ENCODE data around the gene ADISSP. TPM values are rescaled to one million over a fixed set of nuclear protein-coding genes. Genes with fewer than 3 reads are reported as not detected.

The ADISSP gene
- total RNA-seq, 1 donor from 2014 or later = 24.3 TPM

- H3K9me3 Mint-ChIP-seq (ENCODE audit: unreplicated experiment) = no peaks in the 10 kb centered on the region
- H3K36me3 Mint-ChIP-seq (ENCODE audit: unreplicated experiment) = no peaks in the 10 kb centered on the region
- H3K4me3 Mint-ChIP-seq (ENCODE audit: unreplicated experiment) = no peak overlapping the region
- no peaks in the 10 kb centered on the region for H3K27me3 Mint-ChIP-seq (ENCODE audit: unreplicated experiment)
- DNase-seq (ENCODE audit: extremely low spot score, unreplicated experiment) = no peak
- no peak for TF ChIP-seq CTCF (IDR thresholded peaks at IDR 0.05)
- H3K4me1 Mint-ChIP-seq (ENCODE audit: unreplicated experiment) = peaks cover 14% of the 10 kb centered on the region
- H3K27ac Mint-ChIP-seq (ENCODE audit: unreplicated experiment) = no peak overlapping the region
Measured at GRCh38 chr20:3775457-3776108, 8.0 kb upstream of the ADISSP start.

GRCh38 chr20:3771552-3772058 lies 4.1 kb upstream of the ADISSP start:
- DNase-seq (ENCODE audit: extremely low spot score, unreplicated experiment) = no peak
- Mint-ChIP-seq H3K4me3 (ENCODE audit: unreplicated experiment) (no peak overlapping the region), H3K9me3 (ENCODE audit: unreplicated experiment) (no peaks in the 10 kb centered on the region)

GRCh38 chr20:3768342-3769130 lies 983 bp upstream of the ADISSP start:
- Mint-ChIP-seq H3K36me3 (ENCODE audit: unreplicated experiment) (no peaks in the 10 kb centered on the region), H3K27me3 (ENCODE audit: unreplicated experiment) (no peaks in the 10 kb centered on the region), H3K4me1 (ENCODE audit: unreplicated experiment) (peaks cover 27% of the 10 kb centered on the region), H3K4me3 (ENCODE audit: unreplicated experiment) (peak overlapping the region; percentile 89), H3K27ac (ENCODE audit: unreplicated experiment) (peak overlapping the region; percentile 97), H3K9me3 (ENCODE audit: unreplicated experiment) (no peaks in the 10 kb centered on the region)
- TF ChIP-seq CTCF (IDR thresholded peaks at IDR 0.05) = peak; percentile 70
- peak; percentile 93 for DNase-seq (ENCODE audit: extremely low spot score, unreplicated experiment)

More at GRCh38 chr20:3771552-3772058, 4.1 kb upstream of the ADISSP start:
- Mint-ChIP-seq H3K27me3 (ENCODE audit: unreplicated experiment) (no peaks in the 10 kb centered on the region), H3K27ac (ENCODE audit: unreplicated experiment) (no peak overlapping the region), H3K36me3 (ENCODE audit: unreplicated experiment) (no peaks in the 10 kb centered on the region), H3K4me1 (ENCODE audit: unreplicated experiment) (peaks cover 14% of the 10 kb centered on the region)
- no peak for TF ChIP-seq CTCF (IDR thresholded peaks at IDR 0.05)

- Mint-ChIP-seq H3K4me3 (ENCODE audit: unreplicated experiment) (peak overlapping the region; percentile 77), H3K27me3 (ENCODE audit: unreplicated experiment) (no peaks in the 10 kb centered on the region), H3K9me3 (ENCODE audit: unreplicated experiment) (no peaks in the 10 kb centered on the region), H3K27ac (ENCODE audit: unreplicated experiment) (no peak overlapping the region), H3K36me3 (ENCODE audit: unreplicated experiment) (no peaks in the 10 kb centered on the region), H3K4me1 (ENCODE audit: unreplicated experiment) (peaks cover 27% of the 10 kb centered on the region)
- no peak for DNase-seq (ENCODE audit: extremely low spot score, unreplicated experiment)
- no peak for TF ChIP-seq CTCF (IDR thresholded peaks at IDR 0.05)
Measured at GRCh38 chr20:3767110-3767426, 485 bp downstream of the ADISSP start.

GRCh38 chr20:3766422-3767109 lies 987 bp downstream of the ADISSP start:
- Mint-ChIP-seq H3K4me1 (ENCODE audit: unreplicated experiment) (peaks cover 27% of the 10 kb centered on the region), H3K36me3 (ENCODE audit: unreplicated experiment) (peaks cover 2% of the 10 kb centered on the region), H3K27me3 (ENCODE audit: unreplicated experiment) (no peaks in the 10 kb centered on the region), H3K9me3 (ENCODE audit: unreplicated experiment) (no peaks in the 10 kb centered on the region), H3K27ac (ENCODE audit: unreplicated experiment) (no peak overlapping the region), H3K4me3 (ENCODE audit: unreplicated experiment) (peak overlapping the region; percentile 77)
- no peak for TF ChIP-seq CTCF (IDR thresholded peaks at IDR 0.05)
- no peak for DNase-seq (ENCODE audit: extremely low spot score, unreplicated experiment)
